ENCODE measurements around the gene RBM8A.

The RBM8A gene

GRCh38 chr1:145936247-145936646, 9.0 kb upstream of the RBM8A start:
- no peaks in the 10 kb centered on the region for H3K9me3 ChIP-seq (ENCODE audit: control insufficient read depth, insufficient read depth, low read depth, low read length)
- no peak for TF ChIP-seq PRDM6 (tag by site-specific recombination; IDR thresholded peaks at IDR 0.05)
- TF ChIP-seq ZNF600 (tag by site-specific recombination; IDR thresholded peaks at IDR 0.05): peak; percentile 50; the same call in 1 of the 2 replicates
- no peaks in the 10 kb centered on the region for H3K4me1 ChIP-seq (ENCODE audit: control insufficient read depth, insufficient read depth, low read length)
- no peak overlapping the region for H3K27ac ChIP-seq (ENCODE audit: extremely low read depth, low read depth, low read length)
- peaks cover 0 to 22% of the 10 kb centered on the region in 2 experiments; a peak in 2 of 3 replicates for H3K36me3 ChIP-seq (ENCODE audit: control insufficient read depth in 2 of 2, insufficient read depth in 1 of 2, low read length in 2 of 2)
- no peak overlapping the region for H3K4me3 ChIP-seq (ENCODE audit: low read depth, low read length)
- ChIA-PET CTCF (interaction anchor here (0.7 to 1.5 kb wide), 2 partner anchors 9 to 50 kb away, joined by 4 to 9 read pairs; partner anchors contain the start of gene RBM8A), POLR2A (interaction anchor here (1.0 to 1.9 kb wide), 2 partner anchors 9 to 22 kb away, joined by 3 to 9 read pairs; partner anchors contain the start of genes LIX1L and RBM8A)

- no peak for TF ChIP-seq ZNF549 (tag by site-specific recombination; IDR thresholded peaks at IDR 0.05)
- TF ChIP-seq PRDM10 (tag by site-specific recombination; IDR thresholded peaks at IDR 0.05): no peak
- no peak for TF ChIP-seq ZNF501 (tag by site-specific recombination; IDR thresholded peaks at IDR 0.05)
- no peak for TF ChIP-seq ZNF488 (tag by site-specific recombination; IDR thresholded peaks at IDR 0.05)
- TF ChIP-seq ZNF169 (tag by site-specific recombination; IDR thresholded peaks at IDR 0.05): no peak
- TF ChIP-seq ZNF513 (tag by site-specific recombination; IDR thresholded peaks at IDR 0.05): no peak
- no peak for TF ChIP-seq ZNF529 (tag by site-specific recombination; IDR thresholded peaks at IDR 0.05; ENCODE audit: insufficient replicate concordance)
- no peak for TF ChIP-seq ZNF473 (tag by site-specific recombination; IDR thresholded peaks at IDR 0.05)
- TF ChIP-seq YY2 (tag by site-specific recombination; IDR thresholded peaks at IDR 0.05): no peak
- TF ChIP-seq KLF16 (tag by site-specific recombination; IDR thresholded peaks at IDR 0.05): no peak
- TF ChIP-seq ZNF391 (tag by site-specific recombination; IDR thresholded peaks at IDR 0.05; ENCODE audit: borderline replicate concordance, low read depth): no peak
- no peak for TF ChIP-seq ZNF404 (tag by site-specific recombination; IDR thresholded peaks at IDR 0.05)
- TF ChIP-seq ZNF600 (tag by site-specific recombination; IDR thresholded peaks at IDR 0.05): no peak
- no peak for TF ChIP-seq ZEB2 (tag by site-specific recombination; IDR thresholded peaks at IDR 0.05)
- TF ChIP-seq HOXA7 (CRISPR knock-in tag; IDR thresholded peaks at IDR 0.05; ENCODE audit: borderline replicate concordance): no peak
- H3K36me3 ChIP-seq (ENCODE audit: control insufficient read depth in 2 of 2, insufficient read depth in 1 of 2, low read length in 2 of 2): peaks cover 0 to 22% of the 10 kb centered on the region in 2 experiments; a peak in 2 of 3 replicates
- no peak overlapping the region for H3K27ac ChIP-seq (ENCODE audit: extremely low read depth, low read depth, low read length)
- H3K4me1 ChIP-seq (ENCODE audit: control insufficient read depth, insufficient read depth, low read length): no peaks in the 10 kb centered on the region
- POLR2A ChIA-PET: interaction anchor here (1.9 kb wide), 1 partner anchor 8 kb away, joined by 9 read pairs; the partner anchor contains the start of gene RBM8A
- CTCF ChIA-PET: interaction anchor here (0.6 to 1.5 kb wide), 3 partner anchors 9 to 51 kb away, joined by 3 to 9 read pairs (median 4); partner anchors contain the start of gene RBM8A
- no peaks in the 10 kb centered on the region for H3K9me3 ChIP-seq (ENCODE audit: control insufficient read depth, insufficient read depth, low read depth, low read length)
- H3K4me3 ChIP-seq (ENCODE audit: low read depth, low read length): no peak overlapping the region
Observed at GRCh38 chr1:145935708-145936107, 8.4 kb upstream of the RBM8A start.
